ENCODE data around the gene PRICKLE2.

DNA sequence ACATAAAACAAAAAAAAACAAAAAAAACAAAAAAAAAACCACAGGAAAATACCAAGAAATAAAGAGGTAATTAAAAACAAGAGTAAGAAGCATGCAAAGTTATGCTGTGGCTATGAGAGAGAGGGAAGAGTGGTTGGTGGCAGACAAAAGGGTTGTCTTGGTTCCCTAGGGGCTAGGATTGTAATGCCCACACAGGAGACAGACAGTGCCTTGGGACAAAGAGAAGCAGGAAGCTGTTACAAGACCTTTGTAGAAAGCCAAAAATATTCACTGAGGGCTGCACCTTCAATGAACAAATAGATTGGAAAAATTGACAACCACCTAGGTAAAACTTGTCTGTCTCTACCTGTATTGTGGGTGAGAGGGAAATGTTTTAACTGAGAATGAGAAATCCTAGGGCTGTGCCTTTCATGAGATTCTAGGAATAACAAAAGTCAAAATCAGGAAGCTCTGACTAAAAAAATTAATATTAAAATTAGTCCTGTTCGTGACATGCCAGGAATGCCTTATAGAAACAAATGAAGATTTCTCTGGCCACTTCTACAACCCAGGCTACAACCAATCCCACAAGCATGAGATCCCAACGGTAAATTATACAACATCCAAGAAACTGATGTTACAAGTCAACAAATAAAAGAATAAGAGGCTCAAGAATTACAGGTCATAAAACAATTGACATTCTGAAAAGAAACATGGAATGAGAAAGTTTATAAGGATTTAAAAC lies 45.0 kb upstream of the PRICKLE2 start:
- no peak for TF ChIP-seq CTCF (IDR thresholded peaks at IDR 0.05)
- no peak for TF ChIP-seq POLR2A (IDR thresholded peaks at IDR 0.05; ENCODE audit: low read length)
- TF ChIP-seq HOXA7 (CRISPR knock-in tag; IDR thresholded peaks at IDR 0.05): no peak
- no peak for TF ChIP-seq EP300 (IDR thresholded peaks at IDR 0.05)
- TF ChIP-seq CEBPB (IDR thresholded peaks at IDR 0.05): no peak
- TF ChIP-seq, protein P1, sequence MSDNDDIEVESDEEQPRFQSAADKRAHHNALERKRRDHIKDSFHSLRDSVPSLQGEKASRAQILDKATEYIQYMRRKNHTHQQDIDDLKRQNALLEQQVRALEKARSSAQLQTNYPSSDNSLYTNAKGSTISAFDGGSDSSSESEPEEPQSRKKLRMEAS (IDR thresholded peaks at IDR 0.05): no peak
- TF ChIP-seq MYC (IDR thresholded peaks at IDR 0.05; ENCODE audit: borderline replicate concordance, low read length): no peak
- no peak for TF ChIP-seq SREBF2 (IDR thresholded peaks at IDR 0.05)
- TF ChIP-seq EHMT2 (IDR thresholded peaks at IDR 0.05; ENCODE audit: low read depth): no peak
- TF ChIP-seq, protein P2, sequence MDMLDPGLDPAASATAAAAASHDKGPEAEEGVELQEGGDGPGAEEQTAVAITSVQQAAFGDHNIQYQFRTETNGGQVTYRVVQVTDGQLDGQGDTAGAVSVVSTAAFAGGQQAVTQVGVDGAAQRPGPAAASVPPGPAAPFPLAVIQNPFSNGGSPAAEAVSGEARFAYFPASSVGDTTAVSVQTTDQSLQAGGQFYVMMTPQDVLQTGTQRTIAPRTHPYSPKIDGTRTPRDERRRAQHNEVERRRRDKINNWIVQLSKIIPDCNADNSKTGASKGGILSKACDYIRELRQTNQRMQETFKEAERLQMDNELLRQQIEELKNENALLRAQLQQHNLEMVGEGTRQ (IDR thresholded peaks at IDR 0.05): no peak
- TF ChIP-seq REST (IDR thresholded peaks at IDR 0.05): no peak
- TF ChIP-seq CBX8 (IDR thresholded peaks at IDR 0.05): no peak
